ENCODE data around the gene TMSB4X.

GRCh38 chrX:12956704-12957534 is 18.0 kb upstream of the TMSB4X start:
- TF ChIP-seq CTCF (IDR thresholded peaks at IDR 0.05) (no peak), POLR2A (IDR thresholded peaks at IDR 0.05) (no peak)

Data from testis (tissue), 2 donors.